K562 (cell line): Measurements from ENCODE around the gene CEP295NL. TPM values are rescaled to one million over a fixed set of nuclear protein-coding genes. Genes with fewer than 3 reads are reported as not detected.

Experiments used
- CBX8 ChIP-seq: fragments of 200-600 bp; sonication (generic); IDR thresholded peaks from 2 replicates; pipeline ENCODE4 v1.6.1; 2012; ENCODE audit warnings: borderline replicate concordance, mixed run types, low read depth, mild to moderate bottlenecking, moderate library complexity, mixed read lengths, low read length, control low read depth, inconsistent platforms; ENCODE audit not compliant: poor library complexity, severe bottlenecking; ENCODE audit errors: extremely low read depth
- GATA2 ChIP-seq: sonication (generic); formaldehyde crosslinking; IDR thresholded peaks from 2 replicates; pipeline ENCODE4 v1.4.0; 2020; ENCODE audit warnings: mild to moderate bottlenecking, missing genetic modification reagents
- HMG20A ChIP-seq: fragments of 450-650 bp; formaldehyde crosslinking; conservative IDR thresholded peaks from 2 replicates; pipeline ENCODE4 v1.4.0; 2020; ENCODE audit warnings: mild to moderate bottlenecking, mixed read lengths
- HNRNPLL ChIP-seq: fragments of 200-400 bp; formaldehyde crosslinking; IDR thresholded peaks from 2 replicates; pipeline ENCODE4 v1.6.1; 2017; ENCODE audit warnings: low read length, low read depth, mild to moderate bottlenecking; ENCODE audit not compliant: poor library complexity, severe bottlenecking
- JUND ChIP-seq, 2 experiments: IDR thresholded peaks; 2 replicates in 1 of 2; 3 replicates in 1 of 2; pipeline ENCODE4 v1.6.1; 2011; ENCODE audit warnings: borderline replicate concordance in 2 of 2, low read depth in 2 of 2, low read length in 2 of 2, improper control_type of control experiment in 1 of 2, missing biosample characterization in 1 of 2, missing genetic modification characterization in 1 of 2, missing genetic modification reagents in 1 of 2
- MEIS2 ChIP-seq: fragments of 450-650 bp; IDR thresholded peaks from 2 replicates; pipeline ENCODE4 v1.6.1; 2014; ENCODE audit warnings: mild to moderate bottlenecking; ENCODE audit not compliant: partially characterized antibody
- MTA1 ChIP-seq: fragments of 450-650 bp; IDR thresholded peaks from 2 replicates; pipeline ENCODE4 v1.6.1; 2017; ENCODE audit warnings: borderline replicate concordance
- PTRF ChIP-seq: fragments of 450-650 bp; IDR thresholded peaks from 2 replicates; pipeline ENCODE4 v1.6.1; 2016; ENCODE audit warnings: mild to moderate bottlenecking, missing genetic modification characterization, missing compliant biosample characterization
- TSHZ1 ChIP-seq: fragments of 250-450 bp; sonication (Bioruptor Pico); IDR thresholded peaks from 2 replicates; pipeline ENCODE4 v1.4.0; 2020; ENCODE audit warnings: mild to moderate bottlenecking, moderate library complexity
- ZKSCAN8 ChIP-seq: fragments of 200-800 bp; sonication (Bioruptor generic); IDR thresholded peaks from 2 replicates; pipeline ENCODE4 v1.6.1; 2016; ENCODE audit warnings: missing genetic modification characterization, missing compliant biosample characterization
- ZNF224 ChIP-seq: sonication (generic); formaldehyde crosslinking; IDR thresholded peaks from 2 replicates; pipeline ENCODE4 v1.8.0; 2022; ENCODE audit warnings: mild to moderate bottlenecking, missing genetic modification reagents
- ZNF696 ChIP-seq: fragments of 250-450 bp; sonication (Bioruptor Pico); conservative IDR thresholded peaks from 2 replicates; pipeline ENCODE4 v1.4.0; 2020; ENCODE audit warnings: mild to moderate bottlenecking, moderate library complexity
- ZZZ3 ChIP-seq: fragments of 450-650 bp; IDR thresholded peaks from 2 replicates; pipeline ENCODE4 v1.6.1; 2016; ENCODE audit warnings: antibody characterized with exemption, mild to moderate bottlenecking, moderate library complexity
- polyA plus RNA-seq, 8 experiments: library from polyadenylated mRNA; depleted of rRNA in 4 of 8; stranded (reverse) in 5 of 8; unstranded in 3 of 8; fragments of >200 nt; fragmentation: Nextera tagmentation in 2 of 8; fragmentation: Illumina TruSeq in 1 of 8; extraction: Ambion mirVana in 2 of 8; extraction: Trizol in 1 of 8; gene quantifications; 2 replicates each; pipeline versions ENCODE4 v1.2.1 to v1.2.3, GENCODE V29; 2011 to 2014; ENCODE audit warnings: inconsistent platforms in 1 of 8, missing spikeins in 1 of 8
- total RNA-seq, 7 experiments: library from RNA; depleted of rRNA in 6 of 7; stranded (reverse); fragments of >200 nt in 6 of 7; fragmentation: Illumina TruSeq in 2 of 7; extraction: Trizol in 2 of 7; gene quantifications; 2 replicates each; pipeline versions ENCODE4 v1.2.1 to v1.2.3, GENCODE V29; 2011 to 2021; ENCODE audit warnings: low replicate concordance in 1 of 7
- TF ChIP-seq, protein P1 (sequence below): sonication (generic); formaldehyde crosslinking; IDR thresholded peaks from 2 replicates; pipeline ENCODE4 v1.8.0; 2022; ENCODE audit warnings: missing genetic modification reagents, mild to moderate bottlenecking, moderate library complexity, borderline replicate concordance

Gene CEP295NL
- total and polyA plus RNA-seq, 9 of the 15 experiments (the other 6 are each of a cell fraction or from before 2014, with no cell fraction given) = not detected

DNA sequence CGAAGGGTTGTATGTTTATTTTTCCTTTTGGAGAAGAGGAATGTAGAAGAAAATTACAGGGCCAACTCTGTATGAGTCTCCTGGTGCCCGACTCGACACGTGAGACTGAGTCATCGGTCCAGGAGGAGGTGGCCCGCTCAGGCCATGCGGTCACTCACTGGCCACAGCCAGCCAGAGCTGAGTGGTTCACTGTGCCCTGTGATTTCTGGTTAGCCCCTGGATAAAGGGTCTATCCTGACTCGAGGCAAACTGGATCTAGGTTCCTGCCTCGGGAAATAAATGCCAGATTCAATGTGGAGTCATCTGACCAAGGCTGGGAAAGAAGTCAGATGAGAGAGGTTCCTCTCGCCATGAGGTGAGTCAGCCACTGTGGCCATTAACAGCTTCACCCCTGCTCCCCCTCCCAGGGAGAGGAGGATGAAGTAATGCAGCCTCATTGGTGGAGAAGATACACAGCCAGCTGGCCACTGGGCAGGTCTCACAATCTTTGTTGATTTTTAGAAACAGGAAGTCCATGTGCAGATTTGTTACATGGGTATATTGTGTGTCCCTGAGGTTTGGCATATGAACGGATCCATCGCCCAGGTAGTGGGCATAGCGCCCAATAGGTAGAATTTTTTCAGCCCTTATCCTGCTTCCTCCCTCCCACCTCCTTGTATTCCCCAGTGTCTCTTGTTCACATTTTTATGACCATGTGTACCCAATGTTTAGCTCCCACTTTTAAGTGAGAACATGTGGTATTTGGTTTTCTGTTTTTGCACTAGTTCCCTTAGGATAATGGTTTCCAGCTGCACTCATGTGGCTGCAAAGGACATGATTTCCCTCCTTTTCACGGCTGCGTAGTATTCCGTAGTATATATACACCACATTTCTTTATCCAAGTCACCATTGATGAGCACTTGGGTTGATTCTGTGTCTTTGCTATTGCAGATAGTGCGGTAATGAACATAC, 40.7 kb downstream of the CEP295NL start (continued):
- TF ChIP-seq, protein P1, sequence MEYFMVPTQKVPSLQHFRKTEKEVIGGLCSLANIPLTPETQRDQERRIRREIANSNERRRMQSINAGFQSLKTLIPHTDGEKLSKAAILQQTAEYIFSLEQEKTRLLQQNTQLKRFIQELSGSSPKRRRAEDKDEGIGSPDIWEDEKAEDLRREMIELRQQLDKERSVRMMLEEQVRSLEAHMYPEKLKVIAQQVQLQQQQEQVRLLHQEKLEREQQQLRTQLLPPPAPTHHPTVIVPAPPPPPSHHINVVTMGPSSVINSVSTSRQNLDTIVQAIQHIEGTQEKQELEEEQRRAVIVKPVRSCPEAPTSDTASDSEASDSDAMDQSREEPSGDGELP = peak; percentile 95
- TF ChIP-seq JUND (IDR thresholded peaks at IDR 0.05; ENCODE audit: borderline replicate concordance, low read depth, low read length) = peak; percentile 96
- peak; percentile 100 for TF ChIP-seq JUND (tag; IDR thresholded peaks at IDR 0.05; ENCODE audit: borderline replicate concordance, low read depth, low read length)
- no peak for TF ChIP-seq PTRF (tag)
- TF ChIP-seq ZKSCAN8 (CRISPR knock-in tag) = peak; percentile 43; the same call in 1 of the 2 replicates
- TF ChIP-seq HNRNPLL = no peak
- TF ChIP-seq MEIS2 = no peak
- peak; percentile 18; the same call in 1 of the 2 replicates for TF ChIP-seq MTA1
- TF ChIP-seq ZNF696 (CRISPR knock-in tag) = no peak
- no peak for TF ChIP-seq TSHZ1 (CRISPR knock-in tag)
- TF ChIP-seq HMG20A (CRISPR knock-in tag) = no peak
- TF ChIP-seq CBX8 = no peak
- no peak for TF ChIP-seq ZZZ3
- TF ChIP-seq ZNF224 = no peak
- TF ChIP-seq GATA2 (CRISPR knock-in tag) = no peak
